ENCODE data around the gene DNAAF1.
"Not testable (repeated sequence)": the region's sequence is repeated elsewhere in the genome, so short reads cannot be mapped to it uniquely, and the experiment has no call there.

DNAAF1 gene

DNA sequence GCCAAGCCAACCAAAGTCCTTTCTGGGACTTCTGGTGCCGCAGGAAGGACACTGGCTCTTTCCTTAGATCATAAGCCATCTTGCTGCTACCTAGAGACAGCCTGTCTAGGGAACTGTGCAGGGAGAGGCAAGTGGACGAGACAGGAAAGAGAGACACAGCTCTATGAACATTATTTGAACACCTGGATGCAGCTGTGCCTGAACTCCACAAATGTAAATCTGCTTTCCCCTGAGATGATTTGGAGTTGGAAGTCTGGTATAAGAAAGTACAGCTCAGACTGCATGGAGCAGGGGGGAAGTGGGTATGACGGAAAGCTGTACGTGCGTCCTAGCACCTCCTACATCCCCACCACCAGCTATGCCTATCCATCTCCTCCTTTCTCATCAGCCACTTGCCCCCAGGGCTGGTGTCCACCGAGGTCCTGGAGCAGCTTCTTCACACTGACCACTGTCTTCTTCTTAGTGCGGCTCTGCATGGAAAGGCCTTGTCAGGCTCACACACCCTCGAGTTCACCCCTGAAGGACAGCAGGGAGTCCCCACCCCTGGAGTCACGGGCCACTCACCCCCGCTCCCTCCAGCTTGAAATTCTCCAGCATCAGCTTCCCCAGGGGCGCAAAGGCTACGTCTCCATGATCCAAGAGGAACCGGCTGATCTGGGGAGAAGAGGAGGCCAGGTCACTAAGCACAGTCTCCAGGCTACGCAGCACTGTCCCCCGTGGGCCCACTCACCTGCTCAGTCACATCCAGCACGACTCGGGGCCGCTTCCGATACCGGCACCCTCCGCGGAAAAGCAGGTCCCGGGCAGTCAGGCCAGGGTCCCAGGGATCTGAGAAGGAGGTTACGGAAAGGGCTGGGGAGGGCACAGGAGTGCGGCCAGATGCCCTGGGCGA, 37.8 kb downstream of the DNAAF1 start:
- no peak for DNase-seq (ENCODE audit: low read depth in 2 of 2, low spot score in 1 of 2)

DNA sequence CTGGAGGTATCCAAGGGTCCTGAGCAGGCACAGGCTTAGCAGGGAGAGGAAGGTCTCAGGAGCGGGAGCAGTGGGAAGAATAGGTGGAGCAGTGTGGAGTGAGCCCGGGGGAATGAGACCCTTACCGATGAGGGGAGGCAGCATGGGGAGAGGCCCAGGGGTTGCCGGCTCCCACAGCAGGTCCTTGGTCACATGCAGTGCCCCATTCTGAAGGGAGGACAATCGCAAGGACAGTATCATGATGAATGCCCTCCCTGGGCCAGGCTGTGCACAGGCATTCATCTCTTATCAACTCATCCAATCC, 38.4 kb downstream of the DNAAF1 start:
- no peak for DNase-seq (ENCODE audit: low read depth in 2 of 2, low spot score in 1 of 2)

DNA sequence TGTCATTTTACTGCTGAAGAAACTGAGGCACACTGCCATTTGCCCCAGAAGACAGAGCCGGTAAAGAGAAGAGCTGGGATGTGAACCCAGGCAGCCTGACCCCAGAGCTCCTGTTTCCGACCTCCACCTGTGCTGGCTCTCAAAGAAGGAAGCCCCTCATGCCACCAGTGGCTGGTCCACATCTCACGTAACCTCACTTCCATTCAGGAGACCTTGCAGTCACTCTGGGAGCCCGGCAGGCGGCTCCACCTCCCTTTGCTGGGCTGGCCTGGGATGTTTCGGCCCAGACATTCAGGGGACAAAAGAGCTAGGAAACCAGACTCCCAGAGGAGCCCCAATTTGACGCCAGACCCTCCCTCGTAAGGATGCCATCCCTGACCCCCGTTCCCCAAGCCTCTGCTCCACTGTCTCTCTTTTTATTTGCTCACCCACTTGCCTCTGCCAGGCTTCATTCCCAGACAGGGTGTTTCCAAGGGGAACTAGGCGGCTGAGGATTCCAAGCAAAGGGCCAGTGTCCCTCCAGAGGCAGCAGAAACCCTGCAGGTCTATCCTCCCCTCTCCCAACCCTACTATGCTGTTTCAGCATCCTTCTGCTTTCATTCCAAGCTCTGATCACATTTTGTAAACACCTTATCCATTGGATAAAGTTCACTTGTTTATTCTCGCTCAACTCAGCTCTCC, 38.9 kb downstream of the DNAAF1 start:
- DNase-seq (ENCODE audit: low read depth in 2 of 2, low spot score in 1 of 2): no peak

DNA sequence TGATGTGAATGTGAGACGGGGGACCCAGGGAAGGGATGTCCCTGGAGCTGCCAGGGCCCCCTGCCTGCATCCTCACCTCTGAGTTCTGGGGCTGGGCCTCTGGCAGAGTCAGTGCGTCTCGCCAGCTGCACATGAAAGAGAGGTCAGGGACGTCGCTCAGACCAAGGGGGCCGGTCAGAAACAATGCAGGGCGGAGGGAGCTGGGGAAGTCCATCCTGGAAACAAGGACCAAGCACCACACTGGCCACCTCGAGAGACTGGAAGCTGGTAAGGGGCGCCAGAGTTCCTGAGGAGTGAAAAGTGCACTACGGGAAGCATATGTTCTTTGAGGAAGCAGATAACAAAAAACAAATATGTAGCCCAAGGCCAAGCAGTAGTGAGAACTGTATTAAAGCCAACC, 39.7 kb downstream of the DNAAF1 start:
- no peak for DNase-seq (ENCODE audit: low read depth in 2 of 2, low spot score in 1 of 2)

DNA sequence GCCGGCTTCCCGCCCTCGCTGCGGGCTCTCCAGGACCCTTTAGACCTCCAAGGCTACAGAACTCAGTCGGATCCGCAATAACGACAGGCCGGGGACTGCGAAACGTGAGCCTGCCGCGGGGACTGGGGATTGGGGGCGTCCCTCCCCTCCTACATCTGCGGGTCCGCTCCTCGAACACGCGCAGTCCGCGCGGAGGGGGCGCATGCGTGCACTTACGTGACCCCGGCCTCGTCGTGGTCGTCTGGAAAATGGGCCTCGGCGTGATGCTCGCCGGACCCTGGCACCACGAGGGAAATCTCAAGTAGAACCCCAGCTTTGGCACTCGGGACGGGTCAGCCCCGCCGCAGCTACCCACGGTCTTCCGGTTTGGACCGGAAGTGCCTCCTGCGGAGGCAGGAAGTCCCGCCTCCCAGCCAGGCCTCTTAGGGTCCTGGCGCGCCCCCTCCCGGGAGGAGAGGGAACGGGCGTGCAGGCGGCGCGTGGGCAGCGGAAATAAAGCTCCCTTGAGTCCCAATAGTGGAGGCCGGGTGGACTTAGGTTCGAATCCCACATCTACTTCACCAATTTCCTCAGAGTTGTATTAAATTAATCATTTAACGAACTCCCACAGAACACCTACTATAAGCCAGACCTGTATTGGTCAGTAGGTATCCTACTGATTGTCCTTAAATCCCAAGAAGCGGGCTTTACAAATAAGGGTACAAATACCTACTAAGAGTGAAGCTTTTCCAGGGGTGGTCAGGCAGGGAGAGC, 41.8 kb downstream of the DNAAF1 start, which contains the start of gene TAF1C:
Gene TAF1C (minus strand): TSS at position 373 of the 753 bp plus-strand sequence. CDS start 2,069 bp downstream, outside the sequence.
- DNase-seq (ENCODE audit: low read depth in 2 of 2, low spot score in 1 of 2): peak; percentile 74 to 79

DNA sequence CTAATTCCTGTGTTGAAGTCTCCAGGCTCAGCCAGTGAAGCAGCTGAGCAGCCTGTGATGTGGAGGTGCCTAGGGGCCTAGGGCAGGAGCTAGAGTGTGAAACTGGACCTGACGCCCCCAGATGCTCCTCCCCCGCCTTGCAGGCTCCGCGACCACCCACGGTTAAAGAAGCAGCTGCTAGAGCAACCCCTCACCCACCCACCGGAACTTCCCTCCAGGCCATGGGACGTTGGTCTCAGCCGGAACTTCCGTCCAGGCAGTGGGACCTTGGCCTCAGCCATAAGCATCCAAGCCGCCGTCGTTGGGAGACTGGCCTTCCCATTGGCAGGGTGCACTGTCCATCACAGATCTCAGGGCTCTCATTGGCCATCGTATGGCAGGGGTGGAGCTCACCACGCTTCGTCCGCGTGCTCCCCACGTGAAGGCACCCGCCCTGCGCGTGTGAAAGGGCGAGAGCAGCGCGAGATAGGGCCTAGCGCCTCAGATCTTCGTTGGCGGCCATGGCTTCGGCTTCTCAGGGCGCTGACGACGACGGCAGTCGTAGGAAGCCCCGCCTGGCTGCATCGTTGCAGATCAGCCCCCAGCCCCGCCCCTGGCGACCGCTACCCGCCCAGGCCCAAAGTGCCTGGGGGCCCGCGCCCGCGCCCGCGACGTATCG, 45.8 kb downstream of the DNAAF1 start, which contains the start of gene ADAD2:
Gene ADAD2 (plus strand): TSS at position 427 of the 658 bp plus-strand sequence. CDS start 74 bp downstream, at position 501.
- DNase-seq (ENCODE audit: low read depth in 2 of 2, low spot score in 1 of 2): no peak

DNA sequence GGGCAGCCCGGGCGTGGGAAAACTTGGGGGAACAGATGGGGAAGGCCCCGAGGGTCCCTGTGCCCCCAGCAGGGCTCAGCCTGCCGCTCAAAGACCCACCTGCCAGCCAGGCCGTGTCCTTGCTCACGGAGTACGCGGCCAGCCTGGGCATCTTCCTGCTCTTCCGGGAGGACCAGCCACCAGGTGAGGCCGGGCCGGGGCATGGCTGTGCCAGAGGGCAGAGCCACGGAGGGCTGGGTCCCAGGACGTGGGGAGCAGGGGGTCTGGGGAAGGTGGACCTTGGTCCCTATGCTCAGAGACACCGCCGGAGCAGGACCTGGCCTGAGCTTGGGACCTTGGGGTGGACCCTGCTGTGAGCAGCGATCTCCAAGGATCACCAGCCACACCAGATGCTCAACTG, 46.4 kb downstream of the DNAAF1 start:
- DNase-seq (ENCODE audit: low read depth in 2 of 2, low spot score in 1 of 2): no peak

DNA sequence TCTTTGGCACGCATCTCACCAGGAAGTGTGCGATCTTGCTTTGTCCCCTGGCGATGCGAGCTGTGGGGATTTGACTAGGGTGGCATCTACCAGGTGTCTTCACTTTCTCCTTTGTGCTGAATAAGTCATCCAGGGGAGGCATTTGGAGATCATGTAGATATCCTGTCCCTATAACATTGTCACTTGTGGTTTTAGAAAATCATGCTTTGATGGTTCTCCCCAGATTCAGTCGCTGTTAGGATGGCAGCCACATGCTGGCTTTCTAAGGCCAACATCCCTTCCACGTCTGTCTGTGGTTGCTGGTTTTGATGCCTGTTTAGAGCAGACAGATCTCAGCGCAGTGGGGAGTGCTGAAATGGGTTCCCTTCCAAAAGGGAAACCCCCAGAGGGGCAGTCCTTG, 48.4 kb downstream of the DNAAF1 start:
- no peak for DNase-seq (ENCODE audit: low read depth in 2 of 2, low spot score in 1 of 2)

DNA sequence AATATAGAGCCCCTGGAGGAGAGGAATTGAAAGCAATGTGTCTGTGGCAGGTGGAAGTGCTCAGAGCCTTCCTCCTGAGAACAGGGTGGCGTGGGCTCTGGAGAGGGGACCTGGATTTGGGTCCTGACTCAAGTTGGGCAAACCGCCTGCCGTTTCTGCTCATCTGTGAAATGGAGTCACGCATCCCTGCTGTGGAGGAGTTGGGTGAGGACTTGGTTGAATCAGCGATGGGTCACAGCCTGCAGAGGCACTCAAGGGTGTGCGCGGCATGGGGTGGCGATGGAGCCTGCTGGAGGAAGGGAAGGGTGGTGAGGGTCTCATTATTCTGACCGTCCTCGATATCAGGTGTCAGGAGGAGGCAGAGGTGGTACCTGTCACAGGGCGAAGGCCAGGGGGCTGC, 48.9 kb downstream of the DNAAF1 start:
- no peak for DNase-seq (ENCODE audit: low read depth in 2 of 2, low spot score in 1 of 2)

DNA sequence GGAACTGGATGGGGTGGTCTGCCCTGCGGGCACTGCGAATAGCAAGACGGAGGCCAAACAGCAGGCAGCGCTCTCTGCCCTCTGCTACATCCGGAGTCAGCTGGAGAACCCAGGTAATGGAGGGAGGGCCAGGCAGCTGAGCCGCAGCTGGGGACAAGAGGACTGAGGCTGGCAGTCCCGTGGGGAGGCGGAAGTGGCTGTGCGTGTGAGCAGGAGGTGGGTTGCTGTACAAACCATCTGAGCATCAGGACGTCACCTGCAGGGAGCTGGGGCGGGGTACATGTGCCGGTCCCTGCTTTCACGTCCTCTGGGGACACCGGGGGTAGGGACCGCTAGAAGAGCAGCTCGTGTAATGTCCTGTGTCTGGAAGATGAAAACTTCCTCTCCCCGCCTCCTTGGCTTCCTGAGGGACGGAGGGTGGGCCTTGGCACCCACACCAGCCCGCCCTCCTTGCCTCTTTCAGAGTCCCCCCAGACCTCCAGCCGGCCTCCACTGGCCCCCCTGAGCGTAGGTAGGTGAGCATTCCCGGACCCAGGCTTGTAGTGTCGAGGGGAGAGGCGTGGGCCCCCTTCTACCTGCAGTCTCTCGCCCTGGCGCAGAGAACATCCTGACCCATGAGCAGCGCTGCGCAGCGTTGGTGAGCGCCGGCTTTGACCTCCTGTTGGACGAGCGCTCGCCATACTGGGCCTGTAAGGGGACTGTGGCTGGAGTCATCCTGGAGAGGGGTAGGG, 49.5 kb downstream of the DNAAF1 start:
- no peak for DNase-seq (ENCODE audit: low read depth in 2 of 2, low spot score in 1 of 2)

DNA sequence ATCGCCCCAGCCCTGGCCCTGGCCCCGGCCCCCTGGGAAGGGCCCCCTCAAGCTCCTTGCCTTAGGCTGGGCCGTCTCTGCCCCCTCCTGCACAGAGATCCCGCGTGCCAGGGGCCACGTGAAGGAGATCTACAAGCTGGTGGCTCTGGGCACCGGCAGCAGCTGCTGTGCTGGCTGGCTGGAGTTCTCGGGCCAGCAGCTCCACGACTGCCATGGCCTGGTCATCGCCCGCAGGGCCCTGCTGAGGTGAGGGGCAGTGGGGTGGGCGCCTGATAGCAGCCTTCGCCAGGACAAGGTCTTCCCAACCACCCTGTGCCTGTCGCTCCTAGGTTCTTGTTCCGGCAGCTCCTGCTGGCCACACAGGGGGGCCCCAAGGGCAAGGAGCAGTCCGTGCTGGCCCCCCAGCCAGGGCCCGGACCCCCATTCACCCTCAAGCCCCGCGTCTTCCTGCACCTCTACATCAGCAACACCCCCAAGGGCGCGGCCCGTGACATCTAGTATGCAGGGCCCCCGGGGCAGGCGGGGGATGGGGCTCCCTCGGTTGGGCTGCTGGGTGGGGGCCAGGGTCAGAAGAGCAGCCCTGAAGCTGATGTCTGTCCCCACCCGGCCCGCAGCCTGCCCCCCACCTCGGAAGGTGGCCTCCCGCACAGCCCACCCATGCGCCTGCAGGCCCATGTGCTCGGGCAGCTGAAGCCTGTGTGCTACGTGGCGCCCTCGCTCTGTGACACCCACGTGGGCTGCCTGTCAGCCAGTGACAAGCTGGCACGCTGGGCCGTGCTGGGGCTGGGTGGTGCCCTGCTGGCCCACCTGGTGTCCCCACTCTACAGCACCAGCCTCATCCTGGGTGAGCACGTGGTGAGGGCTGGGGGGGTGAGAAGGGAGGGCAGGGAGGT, 50.3 kb downstream of the DNAAF1 start:
- no peak for DNase-seq (ENCODE audit: low read depth in 2 of 2, low spot score in 1 of 2)

DNA sequence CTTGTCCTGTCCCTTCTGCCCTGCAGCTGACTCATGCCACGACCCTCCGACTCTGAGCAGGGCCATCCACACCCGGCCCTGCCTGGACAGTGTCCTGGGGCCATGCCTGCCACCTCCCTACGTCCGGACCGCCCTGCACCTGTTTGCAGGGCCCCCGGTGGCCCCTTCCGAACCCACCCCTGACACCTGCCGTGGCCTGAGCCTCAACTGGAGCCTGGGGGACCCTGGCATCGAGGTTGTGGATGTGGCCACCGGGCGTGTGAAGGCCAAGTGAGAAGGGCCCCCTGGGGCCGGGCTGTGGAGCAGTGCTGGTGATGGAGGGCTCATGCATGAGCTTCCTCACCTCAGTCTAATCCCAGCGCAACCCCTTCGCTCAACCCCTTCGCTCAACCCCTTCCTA, 51.0 kb downstream of the DNAAF1 start:
- DNase-seq (ENCODE audit: low read depth in 2 of 2, low spot score in 1 of 2): no peak

DNA sequence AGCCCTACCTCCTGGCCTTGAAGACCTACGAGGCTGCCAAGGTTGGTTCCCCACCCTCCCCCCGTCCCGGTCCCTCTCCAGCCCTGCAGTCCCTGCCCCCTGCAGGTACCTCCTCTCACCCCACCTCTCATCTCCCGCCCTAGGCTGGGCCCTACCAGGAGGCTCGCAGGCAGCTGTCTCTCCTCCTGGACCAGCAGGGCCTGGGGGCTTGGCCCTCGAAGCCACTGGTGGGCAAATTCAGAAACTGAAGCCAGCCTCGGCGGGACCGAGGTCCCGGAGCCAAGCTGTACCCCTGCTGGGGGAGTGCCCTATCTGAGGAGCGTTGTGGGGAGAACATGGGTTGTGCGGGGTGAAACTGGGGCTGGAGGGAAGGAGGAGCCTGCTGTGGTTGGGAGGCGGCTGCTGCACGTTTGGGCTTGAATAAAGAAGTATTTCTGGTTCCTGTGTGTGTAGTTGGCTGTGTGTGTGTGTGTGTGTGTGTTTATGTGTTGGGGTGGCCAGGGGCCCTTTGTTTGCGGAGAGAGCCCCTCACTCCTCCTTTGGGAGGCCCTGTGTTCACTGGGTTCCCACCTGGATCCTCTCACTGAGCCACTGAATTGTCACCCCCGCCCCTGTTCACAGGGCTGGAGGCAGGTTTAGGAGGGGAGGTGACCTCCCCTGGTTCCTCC, 51.8 kb downstream of the DNAAF1 start:
- DNase-seq (ENCODE audit: low read depth in 2 of 2, low spot score in 1 of 2): no peak

DNA sequence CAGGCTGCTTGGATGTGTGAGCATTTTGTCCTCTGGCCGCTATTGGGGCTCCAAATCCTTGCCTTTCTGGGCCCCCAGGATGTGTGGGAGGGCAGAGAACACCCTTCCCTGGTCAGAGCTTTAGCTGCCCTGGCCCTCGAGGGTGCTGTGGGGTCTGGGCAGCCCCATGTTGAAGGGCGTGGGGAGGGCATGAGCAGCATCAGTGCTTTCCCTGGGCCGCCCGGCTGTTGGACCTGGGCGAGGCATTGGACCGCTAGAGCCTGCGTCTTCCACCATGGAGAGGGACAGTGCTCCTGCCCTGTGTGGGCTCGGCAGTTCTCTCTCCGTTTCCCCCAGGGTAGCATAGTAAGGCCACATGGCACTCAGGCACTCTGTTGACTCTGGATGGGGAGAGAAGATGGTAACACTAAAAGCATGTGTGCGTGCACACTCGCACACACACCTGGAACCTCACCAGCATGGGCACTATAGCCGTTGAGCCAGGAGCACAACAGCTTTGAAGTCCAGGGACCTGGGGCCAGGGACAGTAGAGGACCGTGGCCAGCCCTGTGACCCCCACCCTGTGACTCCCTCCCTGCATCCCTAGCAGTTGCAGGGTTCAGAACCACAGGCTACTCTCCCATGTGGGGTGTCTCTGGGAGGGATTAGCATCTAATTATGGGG, 52.5 kb downstream of the DNAAF1 start:
- DNase-seq (ENCODE audit: low read depth in 2 of 2, low spot score in 1 of 2): no peak

DNA sequence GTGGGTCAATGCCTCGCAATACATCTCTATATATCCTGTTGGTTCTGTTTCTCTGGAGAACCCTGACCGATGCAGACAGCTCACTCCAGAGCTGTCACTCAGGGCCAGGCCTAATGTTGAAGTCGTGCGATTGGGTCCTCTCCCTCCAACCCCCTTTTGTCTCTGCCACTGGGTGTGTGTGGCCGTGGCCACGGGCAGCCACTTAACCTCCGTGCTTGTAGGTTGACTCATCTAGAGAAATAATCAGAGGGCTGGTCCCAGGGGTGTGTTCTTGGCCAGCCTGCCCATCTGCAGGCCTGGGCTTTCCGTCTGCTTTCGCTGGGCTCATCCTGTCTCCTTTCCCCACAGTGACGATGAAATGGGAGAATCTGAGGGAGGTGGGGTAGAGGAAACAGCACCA, 53.3 kb downstream of the DNAAF1 start:
- no peak for DNase-seq (ENCODE audit: low read depth in 2 of 2, low spot score in 1 of 2)

DNA sequence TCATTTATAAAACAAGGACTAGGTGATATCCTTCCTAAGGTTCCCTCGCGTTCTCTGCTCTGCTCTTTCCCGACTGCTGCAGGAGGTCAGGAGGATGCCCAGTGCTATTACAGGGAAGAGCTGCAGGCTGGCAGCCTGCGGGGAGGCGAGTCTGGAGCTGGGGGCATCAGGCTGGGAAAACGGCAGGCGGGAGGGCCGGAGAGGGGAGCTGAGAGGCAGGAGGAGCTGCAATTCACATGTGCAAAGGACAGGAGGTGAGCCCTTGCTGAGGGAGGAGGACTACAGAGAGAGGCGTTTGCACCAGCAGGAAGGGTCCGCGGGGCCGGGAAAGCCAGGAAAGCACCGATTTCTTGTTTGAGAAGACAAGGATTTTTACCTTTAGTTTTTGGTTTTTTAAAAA, 54.0 kb downstream of the DNAAF1 start:
- no peak for DNase-seq (ENCODE audit: low read depth in 2 of 2, low spot score in 1 of 2)

DNA sequence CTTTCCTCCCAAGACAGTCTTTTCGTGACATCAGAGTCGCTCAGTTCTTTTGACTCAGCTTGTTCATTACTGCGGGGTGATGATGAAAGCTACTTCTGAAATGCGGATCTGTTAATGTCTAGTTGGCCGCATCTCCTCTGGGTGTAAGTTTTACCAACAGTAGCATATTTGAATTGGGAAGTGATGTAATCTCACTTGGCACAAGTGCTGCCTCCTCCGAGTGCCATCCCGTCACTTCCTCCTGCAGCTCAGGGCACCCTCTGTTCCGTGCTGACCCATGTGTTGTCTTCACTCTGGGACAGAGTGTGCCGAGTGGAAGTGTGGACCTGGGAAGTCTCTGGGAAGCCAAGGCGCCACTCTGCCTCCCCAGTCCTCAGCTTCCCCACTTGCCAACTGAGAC, 54.8 kb downstream of the DNAAF1 start:
- no peak for DNase-seq (ENCODE audit: low read depth in 2 of 2, low spot score in 1 of 2)

DNA sequence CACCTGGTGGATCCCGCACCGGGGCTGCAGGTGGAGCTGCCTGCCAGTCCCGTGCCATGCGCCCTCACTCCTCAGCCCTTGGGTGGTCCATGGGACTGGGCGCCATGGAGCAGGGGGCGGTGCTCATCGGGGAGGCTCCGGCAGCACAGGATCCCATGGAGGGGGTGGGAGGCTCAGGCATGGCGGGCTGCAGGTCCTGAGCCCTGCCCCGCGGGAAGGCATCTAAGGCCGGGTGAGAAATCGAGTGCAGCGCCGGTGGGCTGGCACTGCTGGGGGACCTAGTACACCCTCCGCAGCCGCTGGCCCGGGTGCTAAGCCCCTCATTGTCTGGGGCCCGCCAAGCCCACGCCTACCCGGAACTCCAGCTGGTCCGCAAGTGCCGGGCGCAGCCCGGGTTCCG, 59.4 kb downstream of the DNAAF1 start:
- DNase-seq (ENCODE audit: low read depth in 2 of 2, low spot score in 1 of 2): not testable (repeated sequence)
